ENCODE results near the gene RAB3IL1. TPM values are rescaled to one million over a fixed set of nuclear protein-coding genes. Genes with fewer than 3 reads are reported as not detected.
"Not testable (repeated sequence)": the region's sequence is repeated elsewhere in the genome, so short reads cannot be mapped to it uniquely, and the experiment has no call there.

RAB3IL1 gene
- total RNA-seq, 1 experiment from 2014 or later, result 7.9 TPM

DNA sequence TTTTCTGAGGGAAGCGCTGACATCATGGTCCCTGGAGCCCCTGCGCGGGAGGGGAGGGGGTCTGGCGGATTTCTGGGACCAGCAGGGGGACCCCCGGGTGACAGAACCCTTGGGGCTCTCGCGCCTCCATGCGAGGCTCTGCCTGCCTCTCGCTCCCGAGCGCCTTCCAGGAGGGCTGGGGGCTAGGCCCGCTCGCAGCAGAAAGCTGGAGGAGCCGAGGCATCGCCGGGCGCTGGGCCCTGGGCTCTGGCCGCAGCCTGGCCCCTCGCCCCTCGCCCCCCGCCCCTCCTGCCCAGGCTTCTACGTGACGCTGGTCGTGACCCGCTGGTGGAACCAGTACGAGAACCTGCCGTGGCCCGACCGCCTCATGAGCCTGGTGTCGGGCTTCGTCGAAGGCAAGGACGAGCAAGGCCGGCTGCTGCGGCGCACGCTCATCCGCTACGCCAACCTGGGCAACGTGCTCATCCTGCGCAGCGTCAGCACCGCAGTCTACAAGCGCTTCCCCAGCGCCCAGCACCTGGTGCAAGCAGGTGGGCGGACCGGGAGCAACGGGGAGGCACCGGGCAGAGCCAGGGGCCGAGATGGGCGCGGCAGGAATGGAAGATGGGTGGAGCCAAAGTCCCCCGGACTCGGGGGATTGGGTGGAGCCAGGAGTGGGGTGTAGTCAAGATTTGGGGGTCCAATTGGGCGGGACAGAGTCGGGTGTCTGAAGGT is 38.2 kb upstream of the RAB3IL1 start:
- intact Hi-C loops (cut with micrococcal nuclease), result no loop called here
- ChIA-PET CTCF (interaction anchor here (0.6 kb wide), 1 partner anchor 85 kb away, joined by 3 read pairs; no protein-coding TSS in a partner anchor), POLR2A (ENCODE audit: unreplicated experiment) (no interaction called here)
- DNase-seq (no peak), ATAC-seq (no peak)
- Histone ChIP-seq H3K27me3 (ENCODE audit: low read length) (no peaks in the 10 kb centered on the region), H2AFZ (ENCODE audit: low read length) (no peak overlapping the region), H3K27ac (ENCODE audit: low read length) (no peak overlapping the region), H3K9me3 (ENCODE audit: low read length) (no peaks in the 10 kb centered on the region), H3K9ac (ENCODE audit: low read length) (no peak overlapping the region), H3K79me2 (ENCODE audit: low read length) (no peaks in the 10 kb centered on the region), H3K36me3 (ENCODE audit: low read depth, low read length) (no peaks in the 10 kb centered on the region), H3K4me2 (ENCODE audit: low read length) (no peak overlapping the region), H3K9me2 (replicated peaks; ENCODE audit: low read length) (no peaks in the 10 kb centered on the region), H3K4me1 (ENCODE audit: insufficient read depth, low read length) (peaks cover 8% of the 10 kb centered on the region), H4K20me1 (ENCODE audit: low read length) (no peaks in the 10 kb centered on the region), H3K4me3 (ENCODE audit: low read length) (no peak overlapping the region), H3F3A (ENCODE audit: low read length, unreplicated experiment) (no peaks in the 10 kb centered on the region)
- BruUV-seq (replicated peaks), result no TSS peak
- no peak for TF ChIP-seq EZH2phosphoT487 (IDR thresholded peaks at IDR 0.05; ENCODE audit: borderline replicate concordance, low read length)
- TF ChIP-seq, protein P1, sequence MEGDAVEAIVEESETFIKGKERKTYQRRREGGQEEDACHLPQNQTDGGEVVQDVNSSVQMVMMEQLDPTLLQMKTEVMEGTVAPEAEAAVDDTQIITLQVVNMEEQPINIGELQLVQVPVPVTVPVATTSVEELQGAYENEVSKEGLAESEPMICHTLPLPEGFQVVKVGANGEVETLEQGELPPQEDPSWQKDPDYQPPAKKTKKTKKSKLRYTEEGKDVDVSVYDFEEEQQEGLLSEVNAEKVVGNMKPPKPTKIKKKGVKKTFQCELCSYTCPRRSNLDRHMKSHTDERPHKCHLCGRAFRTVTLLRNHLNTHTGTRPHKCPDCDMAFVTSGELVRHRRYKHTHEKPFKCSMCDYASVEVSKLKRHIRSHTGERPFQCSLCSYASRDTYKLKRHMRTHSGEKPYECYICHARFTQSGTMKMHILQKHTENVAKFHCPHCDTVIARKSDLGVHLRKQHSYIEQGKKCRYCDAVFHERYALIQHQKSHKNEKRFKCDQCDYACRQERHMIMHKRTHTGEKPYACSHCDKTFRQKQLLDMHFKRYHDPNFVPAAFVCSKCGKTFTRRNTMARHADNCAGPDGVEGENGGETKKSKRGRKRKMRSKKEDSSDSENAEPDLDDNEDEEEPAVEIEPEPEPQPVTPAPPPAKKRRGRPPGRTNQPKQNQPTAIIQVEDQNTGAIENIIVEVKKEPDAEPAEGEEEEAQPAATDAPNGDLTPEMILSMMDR (conservative IDR thresholded peaks at IDR 0.05; ENCODE audit: low read depth, low read length), result no peak
- no peak for TF ChIP-seq EZH2 (IDR thresholded peaks at IDR 0.05; ENCODE audit: low read length, unreplicated experiment)

DNA sequence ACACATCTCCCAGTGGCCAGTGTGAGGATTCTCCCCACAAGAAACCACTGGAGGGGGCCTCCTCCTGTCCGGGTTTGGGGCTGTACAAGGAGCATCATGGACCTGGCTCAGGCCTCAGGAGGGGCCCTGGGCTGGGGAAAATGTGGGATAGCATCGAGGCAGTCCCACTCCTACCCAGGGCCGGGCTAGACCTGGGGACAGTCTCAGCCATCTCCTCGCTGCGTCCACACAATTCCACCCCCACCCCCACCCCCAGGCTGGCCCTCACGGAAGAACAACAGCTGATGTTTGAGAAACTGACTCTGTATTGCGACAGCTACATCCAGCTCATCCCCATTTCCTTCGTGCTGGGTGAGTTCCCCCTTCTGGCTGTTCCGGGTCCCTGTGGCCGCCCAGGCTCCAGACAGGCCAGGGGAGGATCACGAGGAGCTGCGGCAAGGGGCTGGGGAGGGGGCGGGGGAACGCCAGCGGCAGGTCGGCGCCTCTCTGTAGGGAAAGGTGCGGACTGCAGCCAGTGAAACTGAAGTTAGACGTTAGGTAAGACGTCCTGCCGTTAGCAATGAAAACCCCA is 37.6 kb upstream of the RAB3IL1 start:
- ChIA-PET POLR2A (ENCODE audit: unreplicated experiment) (no interaction called here), CTCF (interaction anchor here (0.6 kb wide), 1 partner anchor 84 kb away, joined by 3 read pairs; no protein-coding TSS in a partner anchor)
- no peak for TF ChIP-seq EZH2 (IDR thresholded peaks at IDR 0.05; ENCODE audit: low read length, unreplicated experiment)
- TF ChIP-seq EZH2phosphoT487 (IDR thresholded peaks at IDR 0.05; ENCODE audit: borderline replicate concordance, low read length), result no peak
- H3K36me3 ChIP-seq (ENCODE audit: low read depth, low read length), result no peaks in the 10 kb centered on the region
- H3K27me3 ChIP-seq (ENCODE audit: low read length), result no peaks in the 10 kb centered on the region
- no peak overlapping the region for H3K4me2 ChIP-seq (ENCODE audit: low read length)
- H3K4me1 ChIP-seq (ENCODE audit: insufficient read depth, low read length), result peaks cover 8% of the 10 kb centered on the region
- no peaks in the 10 kb centered on the region for H3K79me2 ChIP-seq (ENCODE audit: low read length)
- H2AFZ ChIP-seq (ENCODE audit: low read length), result 0 out of 2 replicates have a peak overlapping the region, but pooled peaks have one; percentile 14
- no peak overlapping the region for H3K4me3 ChIP-seq (ENCODE audit: low read length)
- no peak overlapping the region for H3K27ac ChIP-seq (ENCODE audit: low read length)
- no peak overlapping the region for H3K9ac ChIP-seq (ENCODE audit: low read length)
- no peaks in the 10 kb centered on the region for H3K9me3 ChIP-seq (ENCODE audit: low read length)
- ATAC-seq (peak; percentile 28; the same call in 1 of the 2 replicates), DNase-seq (no peak)
- intact Hi-C loops (cut with micrococcal nuclease), result loop anchor here (1.0 kb wide), 1 partner anchor 99 kb away; no protein-coding TSS in a partner anchor
- no peaks in the 10 kb centered on the region for H3K9me2 ChIP-seq (replicated peaks; ENCODE audit: low read length)
- no TSS peak for BruUV-seq (replicated peaks)
- H4K20me1 ChIP-seq (ENCODE audit: low read length), result no peaks in the 10 kb centered on the region
- H3F3A ChIP-seq (ENCODE audit: low read length, unreplicated experiment), result no peaks in the 10 kb centered on the region

GRCh38 chr11:61954106-61954850 is 36.9 kb upstream of the RAB3IL1 start:
- no peaks in the 10 kb centered on the region for H4K20me1 ChIP-seq (ENCODE audit: low read length)
- DNase-seq (no peak), ATAC-seq (peak; percentile 16; the same call in 1 of the 2 replicates)
- no peaks in the 10 kb centered on the region for H3K9me3 ChIP-seq (ENCODE audit: low read length)
- POLR2A ChIA-PET (ENCODE audit: unreplicated experiment), result no interaction called here
- no peak overlapping the region for H3K27ac ChIP-seq (ENCODE audit: low read length)
- H3K36me3 ChIP-seq (ENCODE audit: low read depth, low read length), result no peaks in the 10 kb centered on the region
- no TSS peak for BruUV-seq (replicated peaks)
- H3K9ac ChIP-seq (ENCODE audit: low read length), result no peak overlapping the region
- H3K4me2 ChIP-seq (ENCODE audit: low read length), result no peak overlapping the region
- no peaks in the 10 kb centered on the region for H3F3A ChIP-seq (ENCODE audit: low read length, unreplicated experiment)
- H3K9me2 ChIP-seq (replicated peaks; ENCODE audit: low read length), result no peaks in the 10 kb centered on the region
- CTCF ChIA-PET, result no interaction called here
- no peaks in the 10 kb centered on the region for H3K27me3 ChIP-seq (ENCODE audit: low read length)
- H3K79me2 ChIP-seq (ENCODE audit: low read length), result no peaks in the 10 kb centered on the region
- peaks cover 7% of the 10 kb centered on the region for H3K4me1 ChIP-seq (ENCODE audit: insufficient read depth, low read length)
- no peak overlapping the region for H3K4me3 ChIP-seq (ENCODE audit: low read length)
- no peak overlapping the region for H2AFZ ChIP-seq (ENCODE audit: low read length)
- intact Hi-C loops (cut with micrococcal nuclease), result loop anchor here (1.0 kb wide), 1 partner anchor 100 kb away; no protein-coding TSS in a partner anchor
- TF ChIP-seq EZH2phosphoT487 (IDR thresholded peaks at IDR 0.05; ENCODE audit: borderline replicate concordance, low read length) (no peak), EZH2 (IDR thresholded peaks at IDR 0.05; ENCODE audit: low read length, unreplicated experiment) (no peak)
- TF ChIP-seq, protein P1 (conservative IDR thresholded peaks at IDR 0.05; ENCODE audit: low read depth, low read length), result no peak

DNA sequence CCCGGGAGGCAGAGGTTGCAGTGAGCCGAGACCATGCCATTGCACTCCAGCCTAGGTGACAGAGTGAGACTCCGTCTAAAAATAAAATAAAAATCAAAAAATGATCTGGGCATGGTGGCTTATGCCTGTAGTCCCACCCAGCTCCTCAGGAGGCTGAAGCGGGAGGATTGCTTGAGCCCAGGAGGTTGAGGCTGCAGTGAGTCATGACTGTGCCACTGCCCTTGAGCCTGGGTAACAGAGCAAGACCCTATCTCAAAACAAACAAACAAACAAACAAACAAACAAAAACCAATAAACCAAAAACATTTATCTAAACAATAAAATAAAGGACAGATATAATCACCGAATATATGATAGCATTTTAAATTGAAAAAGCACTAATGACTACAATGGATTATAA is 36.3 kb upstream of the RAB3IL1 start:
- H3K27me3 ChIP-seq (ENCODE audit: low read length); H4K20me1 ChIP-seq (ENCODE audit: low read length); H3K9me2 ChIP-seq (replicated peaks; ENCODE audit: low read length); BruUV-seq (replicated peaks); H3K4me1 ChIP-seq (ENCODE audit: insufficient read depth, low read length); H3K27ac ChIP-seq (ENCODE audit: low read length); H3K36me3 ChIP-seq (ENCODE audit: low read depth, low read length); H3K4me2 ChIP-seq (ENCODE audit: low read length); POLR2A ChIA-PET (ENCODE audit: unreplicated experiment); H3K9me3 ChIP-seq (ENCODE audit: low read length); CTCF ChIA-PET; DNase-seq; H2AFZ ChIP-seq (ENCODE audit: low read length); H3K79me2 ChIP-seq (ENCODE audit: low read length); H3F3A ChIP-seq (ENCODE audit: low read length, unreplicated experiment); H3K9ac ChIP-seq (ENCODE audit: low read length); ATAC-seq; H3K4me3 ChIP-seq (ENCODE audit: low read length): not testable (repeated sequence)
- intact Hi-C loops (cut with micrococcal nuclease), result loop anchor here (1.0 kb wide), 1 partner anchor 101 kb away; no protein-coding TSS in a partner anchor
